GM12801 (cell line): ENCODE results near the gene PTEN.

Experiments
- TF ChIP-seq, protein P1 (sequence below): IDR thresholded peaks from one replicate; pipeline ENCODE4 v1.5.1; 2011; ENCODE audit warnings: control low read depth; ENCODE audit not compliant: insufficient read length; ENCODE audit errors: extremely low read depth

PTEN gene

DNA sequence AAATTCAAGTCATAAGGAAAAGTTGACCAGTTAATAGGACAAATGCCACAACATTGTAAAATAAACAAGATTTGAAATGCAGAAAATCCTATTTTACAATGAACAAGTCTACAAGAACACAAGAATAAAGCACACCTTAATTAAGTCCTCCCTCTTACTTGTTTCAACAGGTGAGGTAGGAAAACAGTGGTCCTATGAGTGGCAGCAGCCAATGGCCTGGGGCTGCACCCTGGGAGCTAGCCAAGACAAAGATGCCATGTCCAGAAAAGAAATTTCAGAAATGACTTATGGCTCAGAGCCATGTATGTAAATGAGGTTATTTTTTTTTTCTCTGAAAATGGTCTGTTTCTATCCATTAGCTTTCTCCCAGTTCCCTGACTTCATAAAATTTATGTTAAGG lies 14.4 kb upstream of the PTEN start:
- TF ChIP-seq, protein P1, sequence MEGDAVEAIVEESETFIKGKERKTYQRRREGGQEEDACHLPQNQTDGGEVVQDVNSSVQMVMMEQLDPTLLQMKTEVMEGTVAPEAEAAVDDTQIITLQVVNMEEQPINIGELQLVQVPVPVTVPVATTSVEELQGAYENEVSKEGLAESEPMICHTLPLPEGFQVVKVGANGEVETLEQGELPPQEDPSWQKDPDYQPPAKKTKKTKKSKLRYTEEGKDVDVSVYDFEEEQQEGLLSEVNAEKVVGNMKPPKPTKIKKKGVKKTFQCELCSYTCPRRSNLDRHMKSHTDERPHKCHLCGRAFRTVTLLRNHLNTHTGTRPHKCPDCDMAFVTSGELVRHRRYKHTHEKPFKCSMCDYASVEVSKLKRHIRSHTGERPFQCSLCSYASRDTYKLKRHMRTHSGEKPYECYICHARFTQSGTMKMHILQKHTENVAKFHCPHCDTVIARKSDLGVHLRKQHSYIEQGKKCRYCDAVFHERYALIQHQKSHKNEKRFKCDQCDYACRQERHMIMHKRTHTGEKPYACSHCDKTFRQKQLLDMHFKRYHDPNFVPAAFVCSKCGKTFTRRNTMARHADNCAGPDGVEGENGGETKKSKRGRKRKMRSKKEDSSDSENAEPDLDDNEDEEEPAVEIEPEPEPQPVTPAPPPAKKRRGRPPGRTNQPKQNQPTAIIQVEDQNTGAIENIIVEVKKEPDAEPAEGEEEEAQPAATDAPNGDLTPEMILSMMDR = no peak

DNA sequence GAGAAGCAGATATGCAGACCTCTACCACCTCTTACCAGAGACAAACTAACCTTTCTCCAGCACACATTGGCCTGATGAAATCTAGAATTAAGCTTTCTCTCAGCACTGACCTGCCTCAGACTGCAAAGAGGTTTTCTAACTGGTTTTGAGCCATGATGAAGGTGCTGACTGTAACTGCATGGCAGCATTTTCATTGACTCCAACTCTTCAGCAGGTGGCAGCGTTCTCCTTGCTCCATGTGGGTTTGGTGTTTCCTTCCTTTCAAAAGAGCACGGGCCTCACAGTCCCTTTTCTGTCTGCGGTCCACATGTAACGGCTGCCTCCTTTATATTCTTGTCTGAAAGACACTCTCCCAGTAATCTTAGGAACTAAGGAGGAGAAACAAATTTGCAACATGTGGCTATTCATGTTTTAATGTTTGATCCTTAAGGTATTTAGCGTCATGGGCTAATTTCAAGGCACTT lies 12.7 kb upstream of the PTEN start:
- TF ChIP-seq, protein P1 = no peak

DNA sequence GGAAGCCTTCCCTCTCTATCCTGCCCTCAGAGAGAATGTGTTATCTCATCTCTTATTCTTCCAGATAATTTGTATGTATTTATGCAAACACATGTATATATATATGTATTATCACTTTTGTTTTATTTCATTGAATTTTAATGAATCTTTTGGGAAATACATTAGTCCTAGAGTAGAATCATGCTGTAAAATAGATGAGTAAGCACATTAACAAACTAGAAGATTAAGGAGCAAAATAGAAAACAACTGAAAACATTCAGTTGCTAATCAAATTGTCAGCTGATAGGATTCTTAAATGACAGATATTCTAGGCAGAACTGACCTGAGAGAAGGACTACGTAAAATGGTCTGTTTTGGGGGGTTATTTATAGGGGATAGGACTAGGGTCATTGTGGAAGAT lies 11.3 kb upstream of the PTEN start:
- TF ChIP-seq, protein P1 = no peak

DNA sequence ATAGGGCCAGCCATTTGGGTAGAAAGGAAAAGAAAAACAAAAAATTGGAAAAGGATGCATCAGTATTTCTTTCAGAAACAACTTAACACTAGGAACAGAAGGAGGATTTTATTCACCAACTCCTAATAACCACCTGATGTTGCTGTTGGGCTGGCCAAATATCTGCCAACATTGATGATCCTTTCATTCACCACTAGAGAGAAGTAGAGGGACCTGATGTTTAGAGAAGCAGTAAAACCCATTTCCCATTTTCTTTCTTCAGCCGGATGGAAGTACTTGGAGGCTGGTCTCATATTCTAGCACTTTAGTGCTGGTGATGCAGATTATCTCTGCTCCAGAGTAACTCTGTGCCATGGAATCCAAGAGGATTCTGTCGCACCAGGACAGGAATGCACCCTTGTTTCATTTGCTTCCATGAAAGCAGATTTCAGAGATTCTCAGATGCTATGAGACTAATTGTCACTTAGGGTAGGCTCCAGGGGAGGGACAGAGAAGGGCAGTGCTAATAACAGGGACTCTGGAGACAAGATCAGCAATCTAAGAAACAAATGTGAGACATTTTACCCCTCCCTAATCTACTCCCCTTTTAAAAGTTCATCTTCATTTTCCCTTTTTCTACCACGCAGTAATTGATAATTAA lies 3.1 kb upstream of the PTEN start:
- TF ChIP-seq, protein P1 = no peak

DNA sequence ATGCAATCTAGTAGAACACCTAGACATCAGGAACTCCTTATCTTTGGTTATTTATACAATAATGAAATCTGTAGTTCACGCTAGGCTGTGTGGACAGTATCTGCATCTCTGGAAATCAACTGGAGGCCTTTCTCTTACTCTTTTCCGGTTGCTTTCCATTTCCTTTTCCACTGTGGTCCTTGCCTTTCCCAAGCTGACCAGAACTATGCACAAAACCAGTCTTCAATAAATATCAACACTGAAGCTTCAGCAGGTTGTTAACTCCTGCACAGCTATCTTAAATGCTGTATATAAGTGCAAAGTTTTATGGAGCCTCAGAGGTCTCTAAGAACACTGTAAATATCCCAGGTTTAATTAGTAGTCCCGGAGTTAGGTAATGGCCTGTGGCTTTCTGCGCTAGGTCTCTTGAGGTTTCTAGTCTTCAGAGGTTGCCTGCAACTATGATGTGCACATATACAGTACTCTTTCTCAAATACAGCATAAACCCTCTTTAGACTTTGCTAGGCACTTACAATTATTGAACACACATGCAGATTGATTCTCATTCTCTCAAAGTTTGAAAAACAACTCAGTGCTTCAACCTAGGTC lies 2.5 kb upstream of the PTEN start:
- TF ChIP-seq, protein P1 = no peak

DNA sequence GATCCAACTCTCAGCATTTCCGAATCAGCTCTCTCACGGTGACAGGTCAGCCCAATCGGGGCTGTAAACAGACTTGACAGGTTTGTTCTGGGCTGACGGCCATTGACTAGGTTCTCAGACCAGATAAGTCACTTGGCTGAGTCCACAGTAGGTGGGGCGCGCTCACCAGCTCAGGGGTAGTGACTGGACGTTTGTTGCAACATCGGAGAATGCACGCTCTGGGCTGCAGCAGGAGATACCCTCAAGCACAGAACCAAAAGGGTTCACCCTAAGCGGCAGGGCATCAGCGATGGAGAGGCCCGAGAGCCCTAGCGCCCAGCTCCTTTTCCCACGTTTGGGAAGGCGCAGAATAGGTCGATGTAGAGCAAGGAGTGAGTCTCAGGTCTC lies 1.9 kb upstream of the PTEN start:
- TF ChIP-seq, protein P1 = no peak

DNA sequence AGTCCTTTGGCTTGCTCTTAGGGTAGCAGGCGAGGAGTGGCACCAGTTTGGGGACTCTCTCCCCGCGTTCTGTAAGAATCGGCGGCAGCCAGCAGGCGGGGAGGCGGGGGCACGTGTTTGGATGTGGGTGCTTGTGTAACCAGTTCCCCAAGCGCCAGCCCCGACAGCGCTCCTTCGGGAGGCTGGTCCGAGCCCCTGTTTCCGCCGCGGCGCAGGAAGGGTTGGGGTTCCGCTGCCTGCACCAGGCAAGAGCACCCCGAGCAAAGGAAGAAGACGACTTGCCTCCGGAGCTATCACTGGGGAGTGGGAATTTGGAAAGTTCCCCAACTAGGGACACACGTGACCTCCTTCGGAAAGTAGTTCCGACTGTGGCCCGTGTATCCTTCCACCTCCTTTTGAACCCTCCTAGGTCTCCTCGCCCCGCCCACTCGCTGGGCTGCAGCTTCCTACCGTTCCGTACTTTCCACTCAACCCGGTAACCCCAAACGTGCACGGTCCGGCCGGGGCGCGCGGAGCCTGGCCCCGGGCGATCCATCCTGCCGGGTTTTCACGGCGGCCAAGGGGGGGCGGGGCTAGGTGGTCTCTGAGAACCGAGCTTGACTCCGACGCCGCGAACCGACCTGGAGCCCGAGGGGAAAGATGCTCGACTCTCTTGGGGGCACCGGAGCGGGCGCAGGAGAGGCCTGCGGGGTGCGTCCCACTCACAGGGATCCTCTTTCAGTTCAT lies 1.3 kb upstream of the PTEN start:
- TF ChIP-seq, protein P1 = no peak
